ENCODE results near the gene DNAH17. TPM values are rescaled to one million over a fixed set of nuclear protein-coding genes. Genes with fewer than 3 reads are reported as not detected.

DNAH17 gene
- total and polyA plus RNA-seq, 2 of the 8 experiments (the other 6 are each of a cell fraction or from before 2014, with no cell fraction given), result 0.14 to 0.67 TPM

DNA sequence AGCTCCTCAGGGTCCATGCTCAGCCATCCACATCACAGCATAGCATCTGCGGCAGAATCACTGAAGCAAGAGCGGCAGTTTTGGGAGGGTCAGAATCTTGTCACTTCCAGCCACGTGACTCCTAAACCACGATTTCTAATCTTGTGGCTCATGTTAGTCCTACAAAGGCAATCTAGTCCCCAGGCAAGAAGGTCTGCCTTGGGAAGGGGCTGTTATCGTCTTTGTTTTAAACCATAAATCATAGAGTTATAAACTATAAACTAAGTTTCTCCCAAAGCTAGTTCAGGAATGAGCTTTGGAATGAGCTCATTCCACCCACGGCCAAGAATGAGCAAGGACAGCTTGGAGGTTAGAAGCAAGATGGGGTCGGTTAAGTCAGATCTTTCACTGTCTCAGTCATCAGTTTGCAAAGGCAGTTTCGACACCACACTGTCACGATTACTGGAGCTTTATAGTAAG lies 20.8 kb upstream of the DNAH17 start (continued):
- TF ChIP-seq, protein P1, sequence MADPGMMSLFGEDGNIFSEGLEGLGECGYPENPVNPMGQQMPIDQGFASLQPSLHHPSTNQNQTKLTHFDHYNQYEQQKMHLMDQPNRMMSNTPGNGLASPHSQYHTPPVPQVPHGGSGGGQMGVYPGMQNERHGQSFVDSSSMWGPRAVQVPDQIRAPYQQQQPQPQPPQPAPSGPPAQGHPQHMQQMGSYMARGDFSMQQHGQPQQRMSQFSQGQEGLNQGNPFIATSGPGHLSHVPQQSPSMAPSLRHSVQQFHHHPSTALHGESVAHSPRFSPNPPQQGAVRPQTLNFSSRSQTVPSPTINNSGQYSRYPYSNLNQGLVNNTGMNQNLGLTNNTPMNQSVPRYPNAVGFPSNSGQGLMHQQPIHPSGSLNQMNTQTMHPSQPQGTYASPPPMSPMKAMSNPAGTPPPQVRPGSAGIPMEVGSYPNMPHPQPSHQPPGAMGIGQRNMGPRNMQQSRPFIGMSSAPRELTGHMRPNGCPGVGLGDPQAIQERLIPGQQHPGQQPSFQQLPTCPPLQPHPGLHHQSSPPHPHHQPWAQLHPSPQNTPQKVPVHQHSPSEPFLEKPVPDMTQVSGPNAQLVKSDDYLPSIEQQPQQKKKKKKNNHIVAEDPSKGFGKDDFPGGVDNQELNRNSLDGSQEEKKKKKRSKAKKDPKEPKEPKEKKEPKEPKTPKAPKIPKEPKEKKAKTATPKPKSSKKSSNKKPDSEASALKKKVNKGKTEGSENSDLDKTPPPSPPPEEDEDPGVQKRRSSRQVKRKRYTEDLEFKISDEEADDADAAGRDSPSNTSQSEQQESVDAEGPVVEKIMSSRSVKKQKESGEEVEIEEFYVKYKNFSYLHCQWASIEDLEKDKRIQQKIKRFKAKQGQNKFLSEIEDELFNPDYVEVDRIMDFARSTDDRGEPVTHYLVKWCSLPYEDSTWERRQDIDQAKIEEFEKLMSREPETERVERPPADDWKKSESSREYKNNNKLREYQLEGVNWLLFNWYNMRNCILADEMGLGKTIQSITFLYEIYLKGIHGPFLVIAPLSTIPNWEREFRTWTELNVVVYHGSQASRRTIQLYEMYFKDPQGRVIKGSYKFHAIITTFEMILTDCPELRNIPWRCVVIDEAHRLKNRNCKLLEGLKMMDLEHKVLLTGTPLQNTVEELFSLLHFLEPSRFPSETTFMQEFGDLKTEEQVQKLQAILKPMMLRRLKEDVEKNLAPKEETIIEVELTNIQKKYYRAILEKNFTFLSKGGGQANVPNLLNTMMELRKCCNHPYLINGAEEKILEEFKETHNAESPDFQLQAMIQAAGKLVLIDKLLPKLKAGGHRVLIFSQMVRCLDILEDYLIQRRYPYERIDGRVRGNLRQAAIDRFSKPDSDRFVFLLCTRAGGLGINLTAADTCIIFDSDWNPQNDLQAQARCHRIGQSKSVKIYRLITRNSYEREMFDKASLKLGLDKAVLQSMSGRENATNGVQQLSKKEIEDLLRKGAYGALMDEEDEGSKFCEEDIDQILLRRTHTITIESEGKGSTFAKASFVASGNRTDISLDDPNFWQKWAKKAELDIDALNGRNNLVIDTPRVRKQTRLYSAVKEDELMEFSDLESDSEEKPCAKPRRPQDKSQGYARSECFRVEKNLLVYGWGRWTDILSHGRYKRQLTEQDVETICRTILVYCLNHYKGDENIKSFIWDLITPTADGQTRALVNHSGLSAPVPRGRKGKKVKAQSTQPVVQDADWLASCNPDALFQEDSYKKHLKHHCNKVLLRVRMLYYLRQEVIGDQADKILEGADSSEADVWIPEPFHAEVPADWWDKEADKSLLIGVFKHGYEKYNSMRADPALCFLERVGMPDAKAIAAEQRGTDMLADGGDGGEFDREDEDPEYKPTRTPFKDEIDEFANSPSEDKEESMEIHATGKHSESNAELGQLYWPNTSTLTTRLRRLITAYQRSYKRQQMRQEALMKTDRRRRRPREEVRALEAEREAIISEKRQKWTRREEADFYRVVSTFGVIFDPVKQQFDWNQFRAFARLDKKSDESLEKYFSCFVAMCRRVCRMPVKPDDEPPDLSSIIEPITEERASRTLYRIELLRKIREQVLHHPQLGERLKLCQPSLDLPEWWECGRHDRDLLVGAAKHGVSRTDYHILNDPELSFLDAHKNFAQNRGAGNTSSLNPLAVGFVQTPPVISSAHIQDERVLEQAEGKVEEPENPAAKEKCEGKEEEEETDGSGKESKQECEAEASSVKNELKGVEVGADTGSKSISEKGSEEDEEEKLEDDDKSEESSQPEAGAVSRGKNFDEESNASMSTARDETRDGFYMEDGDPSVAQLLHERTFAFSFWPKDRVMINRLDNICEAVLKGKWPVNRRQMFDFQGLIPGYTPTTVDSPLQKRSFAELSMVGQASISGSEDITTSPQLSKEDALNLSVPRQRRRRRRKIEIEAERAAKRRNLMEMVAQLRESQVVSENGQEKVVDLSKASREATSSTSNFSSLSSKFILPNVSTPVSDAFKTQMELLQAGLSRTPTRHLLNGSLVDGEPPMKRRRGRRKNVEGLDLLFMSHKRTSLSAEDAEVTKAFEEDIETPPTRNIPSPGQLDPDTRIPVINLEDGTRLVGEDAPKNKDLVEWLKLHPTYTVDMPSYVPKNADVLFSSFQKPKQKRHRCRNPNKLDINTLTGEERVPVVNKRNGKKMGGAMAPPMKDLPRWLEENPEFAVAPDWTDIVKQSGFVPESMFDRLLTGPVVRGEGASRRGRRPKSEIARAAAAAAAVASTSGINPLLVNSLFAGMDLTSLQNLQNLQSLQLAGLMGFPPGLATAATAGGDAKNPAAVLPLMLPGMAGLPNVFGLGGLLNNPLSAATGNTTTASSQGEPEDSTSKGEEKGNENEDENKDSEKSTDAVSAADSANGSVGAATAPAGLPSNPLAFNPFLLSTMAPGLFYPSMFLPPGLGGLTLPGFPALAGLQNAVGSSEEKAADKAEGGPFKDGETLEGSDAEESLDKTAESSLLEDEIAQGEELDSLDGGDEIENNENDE (IDR thresholded peaks at IDR 0.05; ENCODE audit: insufficient replicate concordance, low read length), result no peak
- TF ChIP-seq CEBPB (IDR thresholded peaks at IDR 0.05; ENCODE audit: low read depth, low read length), result no peak
- TF ChIP-seq RBBP5 (IDR thresholded peaks at IDR 0.05; ENCODE audit: borderline replicate concordance, low read depth, low read length), result no peak
- TF ChIP-seq JUND (IDR thresholded peaks at IDR 0.05; ENCODE audit: low read length), result no peak
- TF ChIP-seq EP300 (IDR thresholded peaks at IDR 0.05; ENCODE audit: borderline replicate concordance in 1 of 2, low read depth in 2 of 2, low read length in 2 of 2), result no peak
